ENCODE data around the gene PGA5. TPM values are rescaled to one million over a fixed set of nuclear protein-coding genes. Genes with fewer than 3 reads are reported as not detected.
"Not testable (repeated sequence)": the region's sequence is repeated elsewhere in the genome, so short reads cannot be mapped to it uniquely, and the experiment has no call there.

PGA5 gene
- total and polyA plus RNA-seq, 8 donors: 5.9 to 6,178 (median 1,177) TPM

GRCh38 chr11:61252332-61252731 lies 11.4 kb downstream of the PGA5 start:
- H3K4me3 ChIP-seq; intact Hi-C loops (cut with DNase I; ENCODE audit: low total_unique reads); H3K36me3 ChIP-seq; H3K9me3 ChIP-seq; H3K4me1 ChIP-seq; H3K27me3 ChIP-seq; H3K27ac ChIP-seq; DNase-seq: not testable (repeated sequence)
- 44 to 71% (median 58%) methylated on average over 1 of the region's 1 CpG for WGBS, 5 donors

GRCh38 chr11:61254403-61255025 lies 13.5 kb downstream of the PGA5 start:
- intact Hi-C loops (cut with DNase I; ENCODE audit: low total_unique reads): no loop called here
- DNase-seq: peak; percentile 68 to 82
- 48 to 54% (median 50%) methylated on average over 12 of the region's 12 CpGs for WGBS, 5 donors

GRCh38 chr11:61256710-61257482 lies 15.9 kb downstream of the PGA5 start:
- H3K9me3 ChIP-seq: no peaks in the 10 kb centered on the region
- no peak for TF ChIP-seq EP300 (IDR thresholded peaks at IDR 0.05)
- TF ChIP-seq POLR2AphosphoS5 (IDR thresholded peaks at IDR 0.05): no peak
- no peak for TF ChIP-seq POLR2A (IDR thresholded peaks at IDR 0.05)
- no peak for TF ChIP-seq CTCF (IDR thresholded peaks at IDR 0.05)
- no peak for DNase-seq
- WGBS, 5 donors: 90 to 92% (median 91%) methylated on average over 18 of the region's 18 CpGs
- no peak overlapping the region for H3K4me3 ChIP-seq
- no peak overlapping the region for H3K27ac ChIP-seq
- H3K36me3 ChIP-seq: no peaks in the 10 kb centered on the region
- no peaks in the 10 kb centered on the region for H3K4me1 ChIP-seq
- intact Hi-C loops (cut with DNase I; ENCODE audit: low total_unique reads): no loop called here
- H3K27me3 ChIP-seq: no peaks in the 10 kb centered on the region

More at GRCh38 chr11:61254403-61255025, 13.5 kb downstream of the PGA5 start:
- Histone ChIP-seq H3K4me3 (no peak overlapping the region), H3K9me3 (no peaks in the 10 kb centered on the region), H3K27me3 (no peaks in the 10 kb centered on the region), H3K4me1 (no peaks in the 10 kb centered on the region), H3K36me3 (no peaks in the 10 kb centered on the region), H3K27ac (no peak overlapping the region)
- TF ChIP-seq CTCF (IDR thresholded peaks at IDR 0.05): peak in 5 of 7 experiments; percentile 75 to 82 (median 78)
- peak in 1 of 3 donors; percentile 49 for TF ChIP-seq POLR2AphosphoS5 (IDR thresholded peaks at IDR 0.05)
- no peak for TF ChIP-seq EP300 (IDR thresholded peaks at IDR 0.05)
- no peak for TF ChIP-seq POLR2A (IDR thresholded peaks at IDR 0.05)

GRCh38 chr11:61258546-61258945 lies 17.6 kb downstream of the PGA5 start:
- Histone ChIP-seq H3K4me3 (no peak overlapping the region), H3K27me3 (no peaks in the 10 kb centered on the region), H3K4me1 (no peaks in the 10 kb centered on the region), H3K27ac (no peak overlapping the region), H3K9me3 (no peaks in the 10 kb centered on the region), H3K36me3 (no peaks in the 10 kb centered on the region)
- DNase-seq: no peak
- intact Hi-C loops (cut with DNase I; ENCODE audit: low total_unique reads): no loop called here
- TF ChIP-seq POLR2AphosphoS5 (IDR thresholded peaks at IDR 0.05) (no peak), CTCF (IDR thresholded peaks at IDR 0.05) (no peak), EP300 (IDR thresholded peaks at IDR 0.05) (no peak), POLR2A (IDR thresholded peaks at IDR 0.05) (no peak)
- WGBS, 5 donors: 82 to 87% (median 85%) methylated on average over 9 of the region's 9 CpGs

GRCh38 chr11:61259363-61259762 lies 18.4 kb downstream of the PGA5 start:
- Histone ChIP-seq H3K27ac (no peak overlapping the region), H3K36me3 (no peaks in the 10 kb centered on the region), H3K27me3 (no peaks in the 10 kb centered on the region), H3K9me3 (no peaks in the 10 kb centered on the region), H3K4me1 (no peaks in the 10 kb centered on the region), H3K4me3 (no peak overlapping the region)
- DNase-seq: no peak
- TF ChIP-seq EP300 (IDR thresholded peaks at IDR 0.05) (no peak), POLR2A (IDR thresholded peaks at IDR 0.05) (no peak), CTCF (IDR thresholded peaks at IDR 0.05) (no peak), POLR2AphosphoS5 (IDR thresholded peaks at IDR 0.05) (no peak)
- WGBS, 5 donors: 92 to 97% (median 93%) methylated on average over 6 of the region's 6 CpGs
- intact Hi-C loops (cut with DNase I; ENCODE audit: low total_unique reads): no loop called here

All from stomach (tissue), 9 donors.